DND-41 (cell line): ENCODE data around the gene TBCB.

Source experiments
- CTCF ChIP-seq: IDR thresholded peaks from 2 replicates; pipeline ENCODE4 v1.5.1; 2012; ENCODE audit warnings: borderline replicate concordance, low read length, moderate library complexity, mild to moderate bottlenecking; ENCODE audit not compliant: poor library complexity, severe bottlenecking; ENCODE audit errors: extremely low read depth
- EZH2 ChIP-seq: IDR thresholded peaks from 3 replicates; pipeline ENCODE4 v1.6.1; 2012; ENCODE audit warnings: borderline replicate concordance, low read depth, mild to moderate bottlenecking, moderate library complexity, low read length, inconsistent platforms; ENCODE audit not compliant: severe bottlenecking

DNA sequence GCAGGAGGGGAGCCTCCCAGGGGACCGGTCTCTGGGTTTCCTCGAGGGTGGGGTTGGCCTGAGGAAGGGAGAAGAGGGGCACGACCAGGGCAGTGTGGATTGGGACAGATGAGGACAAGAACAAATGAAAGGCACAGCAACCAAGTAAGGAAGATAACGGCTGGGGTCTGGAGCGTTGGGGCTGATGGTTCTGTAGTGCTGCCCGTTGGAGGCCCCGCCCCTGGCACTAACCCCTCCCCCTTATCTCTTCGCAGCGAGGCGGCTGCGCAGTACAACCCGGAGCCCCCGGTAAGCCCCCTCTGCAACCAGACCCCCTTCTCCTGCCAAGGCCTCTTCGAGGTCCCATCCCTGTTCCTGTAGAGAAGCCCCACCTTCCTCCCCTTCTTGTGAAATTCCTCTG lies 26.8 kb downstream of the TBCB start:
- TF ChIP-seq CTCF (no peak), EZH2 (no peak)
